ENCODE data around the gene OR4D11.

Gene OR4D11

GRCh38 chr11:59503276-59503675, at the start of gene OR4D11:
TSS of gene OR4D11 (plus strand) at chr11:59503576. CDS start at chr11:59503576, 0 bp downstream.
- H3K4me3 ChIP-seq (ENCODE audit: low read length), result no peak within 1 kb of the TSS
- no peak for DNase-seq (ENCODE audit: low read depth)
- TF ChIP-seq CTCF (conservative IDR thresholded peaks at IDR 0.05; ENCODE audit: low read length), result no peak

- no peak for TF ChIP-seq CTCF (conservative IDR thresholded peaks at IDR 0.05; ENCODE audit: low read length)
- no peak for DNase-seq (ENCODE audit: low read depth)
- H3K4me3 ChIP-seq (ENCODE audit: low read length), result no peak within 1 kb of the TSS
These were observed 46.7 kb upstream of the OR4D11 start, which contains the start of gene OR4D6 for GRCh38 chr11:59456661-59457060. TSS of gene OR4D6 (plus strand) at chr11:59456961. CDS start at chr11:59456961, 0 bp downstream.

GRCh38 chr11:59459916-59460315, 43.5 kb upstream of the OR4D11 start:
- H3K4me3 ChIP-seq (ENCODE audit: low read length), result no peak overlapping the region
- no peak for TF ChIP-seq CTCF (conservative IDR thresholded peaks at IDR 0.05; ENCODE audit: low read length)
- no peak for DNase-seq (ENCODE audit: low read depth)

GRCh38 chr11:59463190-59463641, 40.2 kb upstream of the OR4D11 start:
- peak; percentile 10 for DNase-seq (ENCODE audit: low read depth)
- 0 out of 2 replicates have a peak, but pooled peaks have one; percentile 10 for TF ChIP-seq CTCF (conservative IDR thresholded peaks at IDR 0.05; ENCODE audit: low read length)
- H3K4me3 ChIP-seq (ENCODE audit: low read length), result no peak overlapping the region

GRCh38 chr11:59473015-59473414, 30.4 kb upstream of the OR4D11 start, which contains the start of gene OR4D10:
TSS of gene OR4D10 (plus strand) at chr11:59473315. CDS start at chr11:59477430, 4,115 bp downstream.
- TF ChIP-seq CTCF (conservative IDR thresholded peaks at IDR 0.05; ENCODE audit: low read length), result no peak
- no peak within 1 kb of the TSS for H3K4me3 ChIP-seq (ENCODE audit: low read length)
- no peak for DNase-seq (ENCODE audit: low read depth)

- no peak overlapping the region for H3K4me3 ChIP-seq (ENCODE audit: low read length)
- TF ChIP-seq CTCF (conservative IDR thresholded peaks at IDR 0.05; ENCODE audit: low read length), result no peak
- DNase-seq (ENCODE audit: low read depth), result no peak
These were observed 28.2 kb upstream of the OR4D11 start for GRCh38 chr11:59475176-59475575.

- H3K4me3 ChIP-seq (ENCODE audit: low read length), result no peak overlapping the region
- no peak for DNase-seq (ENCODE audit: low read depth)
- no peak for TF ChIP-seq CTCF (conservative IDR thresholded peaks at IDR 0.05; ENCODE audit: low read length)
These were observed 23.5 kb upstream of the OR4D11 start for GRCh38 chr11:59479906-59480305.

Measured in AG10803 (cell line).